GM20000 (cell line): ENCODE measurements around the gene CDK14.

Source experiments
- DNase-seq: peaks from one replicate; pipeline ENCODE4 v3.0.0; 2012; ENCODE audit warnings: low spot score
- TF ChIP-seq, protein P1 (sequence below): IDR thresholded peaks from 2 replicates; pipeline ENCODE4 v1.5.1; 2012; ENCODE audit warnings: mild to moderate bottlenecking, control low read depth; ENCODE audit errors: extremely low read depth, missing control alignments

The CDK14 gene

DNA sequence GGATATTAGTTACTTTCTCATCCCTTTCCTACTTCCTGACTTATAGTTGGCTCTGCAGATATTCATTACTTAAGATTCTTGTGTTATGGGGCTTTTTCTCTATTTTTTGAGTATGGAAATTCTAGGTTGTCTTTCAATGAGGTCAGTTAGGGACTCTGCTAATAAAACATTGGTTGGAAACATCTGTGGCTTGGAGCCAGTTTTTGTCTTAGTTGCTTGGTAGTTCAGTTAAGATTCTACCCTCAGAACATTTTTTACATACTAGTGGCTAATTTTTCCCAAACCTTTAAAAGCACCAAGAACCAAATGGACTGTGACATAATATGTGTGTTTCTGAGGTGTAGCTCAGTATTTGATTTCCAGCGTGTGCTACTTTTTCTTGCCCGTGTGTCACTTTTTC, 362.5 kb downstream of the CDK14 start:
- no peak for DNase-seq
- TF ChIP-seq, protein P1, sequence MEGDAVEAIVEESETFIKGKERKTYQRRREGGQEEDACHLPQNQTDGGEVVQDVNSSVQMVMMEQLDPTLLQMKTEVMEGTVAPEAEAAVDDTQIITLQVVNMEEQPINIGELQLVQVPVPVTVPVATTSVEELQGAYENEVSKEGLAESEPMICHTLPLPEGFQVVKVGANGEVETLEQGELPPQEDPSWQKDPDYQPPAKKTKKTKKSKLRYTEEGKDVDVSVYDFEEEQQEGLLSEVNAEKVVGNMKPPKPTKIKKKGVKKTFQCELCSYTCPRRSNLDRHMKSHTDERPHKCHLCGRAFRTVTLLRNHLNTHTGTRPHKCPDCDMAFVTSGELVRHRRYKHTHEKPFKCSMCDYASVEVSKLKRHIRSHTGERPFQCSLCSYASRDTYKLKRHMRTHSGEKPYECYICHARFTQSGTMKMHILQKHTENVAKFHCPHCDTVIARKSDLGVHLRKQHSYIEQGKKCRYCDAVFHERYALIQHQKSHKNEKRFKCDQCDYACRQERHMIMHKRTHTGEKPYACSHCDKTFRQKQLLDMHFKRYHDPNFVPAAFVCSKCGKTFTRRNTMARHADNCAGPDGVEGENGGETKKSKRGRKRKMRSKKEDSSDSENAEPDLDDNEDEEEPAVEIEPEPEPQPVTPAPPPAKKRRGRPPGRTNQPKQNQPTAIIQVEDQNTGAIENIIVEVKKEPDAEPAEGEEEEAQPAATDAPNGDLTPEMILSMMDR, result no peak

DNA sequence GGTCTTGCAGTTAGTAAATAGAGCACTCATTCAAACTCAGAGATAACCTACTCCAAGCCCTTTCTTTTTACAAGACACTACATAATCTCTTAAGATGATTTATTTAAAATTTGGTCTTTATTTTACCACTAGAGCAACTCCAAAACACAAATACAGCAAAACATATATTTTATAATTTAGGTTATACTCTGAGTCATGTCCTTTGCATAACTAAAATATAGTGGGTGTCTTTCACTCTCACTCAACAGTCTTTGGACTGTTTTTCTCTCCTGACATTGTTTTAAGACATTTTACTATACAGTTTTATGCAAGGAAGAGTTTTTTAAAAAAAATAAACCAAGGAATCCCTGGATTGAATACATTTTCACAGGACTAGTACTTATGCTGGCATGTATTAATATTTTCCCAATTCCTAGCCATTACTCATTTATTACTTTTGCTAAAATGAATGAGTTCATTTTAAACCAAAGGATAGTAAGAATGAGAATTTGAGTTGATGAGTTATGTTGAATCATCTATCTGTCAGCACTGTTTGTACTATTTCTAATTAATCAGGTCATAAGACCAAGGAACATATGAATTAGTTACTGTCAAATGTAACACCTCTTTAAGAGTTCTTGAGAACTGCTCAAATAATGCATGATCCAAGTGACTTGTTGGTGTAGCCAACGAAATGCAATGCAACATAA, 365.1 kb downstream of the CDK14 start:
- DNase-seq, result no peak
- TF ChIP-seq, protein P1, result no peak

DNA sequence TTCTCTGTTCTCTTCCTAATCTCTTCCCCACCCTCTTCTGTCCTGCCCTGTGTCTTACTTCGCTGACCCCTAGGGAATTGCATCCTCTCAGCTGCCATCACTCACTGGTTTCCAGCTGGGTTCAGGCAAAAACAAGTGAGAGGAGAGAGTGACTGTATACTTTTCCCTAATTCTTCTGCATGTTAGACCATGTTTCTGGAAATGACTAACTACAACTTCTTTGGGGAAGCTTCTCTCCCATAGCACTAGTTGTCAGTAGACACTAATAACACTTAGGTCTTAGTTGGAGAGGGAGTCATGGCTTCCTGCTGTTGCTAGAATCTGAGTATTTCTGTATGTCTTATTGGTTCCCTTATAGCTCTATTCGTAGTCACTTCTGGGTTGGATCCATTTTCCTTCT, 369.1 kb downstream of the CDK14 start:
- no peak for DNase-seq
- TF ChIP-seq, protein P1, result no peak

DNA sequence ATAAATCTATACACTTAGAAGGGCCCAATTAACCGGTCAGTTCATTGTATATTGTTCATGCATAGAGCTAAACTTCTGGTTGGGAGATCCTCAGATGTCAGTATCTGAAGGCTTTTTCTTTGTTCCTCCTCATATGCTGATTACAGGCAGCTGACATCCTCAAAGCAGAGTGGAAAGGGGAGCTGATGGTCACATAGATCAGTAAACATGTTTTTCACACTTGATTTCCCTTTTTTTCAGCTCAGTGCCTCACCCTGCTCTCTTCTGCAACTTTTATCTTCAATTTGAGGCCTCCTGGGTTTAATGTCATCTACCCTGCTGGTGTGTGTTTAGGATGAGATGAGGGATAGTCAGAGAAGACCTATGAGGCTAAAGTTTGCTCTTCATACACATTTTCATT, 370.2 kb downstream of the CDK14 start:
- TF ChIP-seq, protein P1, result no peak
- no peak for DNase-seq

DNA sequence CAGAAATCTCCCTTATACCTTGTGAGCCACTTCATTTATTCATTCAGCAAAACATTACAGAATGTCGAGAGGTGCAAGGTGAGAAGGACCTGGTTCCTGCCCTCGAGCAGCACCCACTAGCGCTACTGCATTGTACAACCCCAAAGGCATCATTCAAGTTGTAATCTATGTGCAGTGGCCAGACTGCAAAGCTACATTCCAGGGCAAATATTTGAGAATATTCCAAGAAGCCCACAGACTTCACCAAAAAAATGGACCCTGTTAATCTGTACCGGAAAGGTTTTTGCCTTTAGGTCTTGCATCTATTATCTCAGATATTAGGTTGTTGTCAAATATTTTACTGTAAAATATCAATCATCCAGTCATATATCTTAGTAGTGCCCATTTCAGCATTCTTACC, 372.8 kb downstream of the CDK14 start:
- TF ChIP-seq, protein P1, result no peak

DNA sequence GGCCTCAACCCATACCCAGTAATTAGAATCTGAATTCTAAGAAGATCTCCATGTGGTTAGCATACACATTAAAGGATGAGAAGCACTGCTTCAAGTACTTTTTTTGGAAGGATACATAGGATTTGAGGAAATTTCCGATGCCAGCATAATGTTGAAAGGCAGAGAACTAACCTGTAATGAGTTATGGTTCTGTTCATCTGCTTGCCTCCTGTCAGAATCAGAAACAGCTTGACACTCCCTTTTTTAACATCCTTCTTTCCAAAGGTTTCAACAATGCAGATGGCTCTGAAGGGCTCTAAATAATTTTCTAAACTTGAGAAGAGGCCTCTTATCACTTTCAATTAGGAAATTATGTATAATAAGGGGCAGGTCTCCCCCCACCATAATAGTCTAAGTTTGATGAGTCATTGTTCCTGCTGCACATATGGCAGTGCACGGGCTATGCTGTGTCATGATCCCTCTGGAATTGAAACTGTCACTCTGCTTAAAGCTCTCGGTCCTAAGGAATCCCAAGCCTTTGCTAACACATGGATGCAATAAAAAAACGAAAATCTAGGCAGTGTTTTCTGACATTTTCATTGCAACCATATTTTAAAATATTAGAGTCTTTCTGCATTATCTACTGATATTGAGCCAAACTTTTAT, 376.9 kb downstream of the CDK14 start:
- TF ChIP-seq, protein P1, result no peak
- no peak for DNase-seq

More for the DNA sequence above, 372.8 kb downstream of the CDK14 start:
- no peak for DNase-seq

DNA sequence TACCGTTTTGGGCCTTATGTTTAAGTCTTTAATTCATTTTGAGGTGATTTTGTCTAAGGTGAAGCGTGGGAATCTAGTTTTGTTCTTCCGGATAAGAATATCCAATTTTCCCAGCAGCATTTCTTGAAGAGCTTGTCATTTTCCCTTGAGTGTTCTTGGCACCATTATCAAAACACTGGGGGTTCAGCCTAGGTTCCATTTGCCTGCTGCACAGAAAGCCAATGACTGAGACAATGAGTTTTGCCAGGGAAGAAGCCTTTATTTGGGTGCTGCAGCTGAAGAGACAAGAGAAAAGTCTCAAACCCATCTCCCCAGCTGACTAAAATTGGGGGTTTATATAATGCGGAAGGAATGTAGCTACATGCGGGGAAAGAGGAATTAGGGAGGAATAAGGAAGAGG, 380.9 kb downstream of the CDK14 start:
- DNase-seq, result no peak
- TF ChIP-seq, protein P1, result no peak
